Kidney epithelial cell (primary cell): ENCODE measurements around the gene RFPL3. TPM values are rescaled to one million over a fixed set of nuclear protein-coding genes. Genes with fewer than 3 reads are reported as not detected.
"Not testable (repeated sequence)": the region's sequence is repeated elsewhere in the genome, so short reads cannot be mapped to it uniquely, and the experiment has no call there.

Experiments
- DNase-seq: peaks from one replicate; pipeline ENCODE4 v3.0.0-alpha.2; 2010; ENCODE audit warnings: low read depth
- H3K27me3 ChIP-seq: 2 replicates; pipeline ENCODE4 v1.6.0; 2011; ENCODE audit warnings: low read length; ENCODE audit not compliant: control insufficient read depth, insufficient read depth
- H3K36me3 ChIP-seq: 2 replicates; pipeline ENCODE4 v1.5.1; 2011; ENCODE audit warnings: low read length; ENCODE audit not compliant: control insufficient read depth, insufficient read depth
- H3K4me3 ChIP-seq: 2 replicates; pipeline ENCODE4 v1.5.1; 2011; ENCODE audit warnings: low read depth, mild to moderate bottlenecking, control low read depth, low read length
- total RNA-seq: library from RNA; depleted of rRNA; stranded (reverse); fragments of >200 nt; gene quantifications from 2 replicates; pipeline ENCODE4 v1.2.3, GENCODE V29; 2015
- TF ChIP-seq, protein P1 (sequence below): IDR thresholded peaks from 2 replicates; pipeline ENCODE4 v1.5.1; 2011; ENCODE audit warnings: mild to moderate bottlenecking, moderate library complexity, low read length, control low read depth, inconsistent platforms; ENCODE audit not compliant: insufficient read depth, poor library complexity, severe bottlenecking

RFPL3 gene
- total RNA-seq, 1 donor from 2014 or later, result not detected

- TF ChIP-seq, protein P1, sequence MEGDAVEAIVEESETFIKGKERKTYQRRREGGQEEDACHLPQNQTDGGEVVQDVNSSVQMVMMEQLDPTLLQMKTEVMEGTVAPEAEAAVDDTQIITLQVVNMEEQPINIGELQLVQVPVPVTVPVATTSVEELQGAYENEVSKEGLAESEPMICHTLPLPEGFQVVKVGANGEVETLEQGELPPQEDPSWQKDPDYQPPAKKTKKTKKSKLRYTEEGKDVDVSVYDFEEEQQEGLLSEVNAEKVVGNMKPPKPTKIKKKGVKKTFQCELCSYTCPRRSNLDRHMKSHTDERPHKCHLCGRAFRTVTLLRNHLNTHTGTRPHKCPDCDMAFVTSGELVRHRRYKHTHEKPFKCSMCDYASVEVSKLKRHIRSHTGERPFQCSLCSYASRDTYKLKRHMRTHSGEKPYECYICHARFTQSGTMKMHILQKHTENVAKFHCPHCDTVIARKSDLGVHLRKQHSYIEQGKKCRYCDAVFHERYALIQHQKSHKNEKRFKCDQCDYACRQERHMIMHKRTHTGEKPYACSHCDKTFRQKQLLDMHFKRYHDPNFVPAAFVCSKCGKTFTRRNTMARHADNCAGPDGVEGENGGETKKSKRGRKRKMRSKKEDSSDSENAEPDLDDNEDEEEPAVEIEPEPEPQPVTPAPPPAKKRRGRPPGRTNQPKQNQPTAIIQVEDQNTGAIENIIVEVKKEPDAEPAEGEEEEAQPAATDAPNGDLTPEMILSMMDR, result no peak
- H3K36me3 ChIP-seq, result no peaks in the 10 kb centered on the region
These were observed 4.4 kb upstream of the RFPL3 start for GRCh38 chr22:32353292-32353691.

GRCh38 chr22:32353840-32354239, 3.8 kb upstream of the RFPL3 start:
- no peak for DNase-seq
- Histone ChIP-seq H3K36me3 (no peaks in the 10 kb centered on the region), H3K27me3 (no peaks in the 10 kb centered on the region), H3K4me3 (no peak overlapping the region)
- TF ChIP-seq, protein P1, result no peak

More at GRCh38 chr22:32353292-32353691, 4.4 kb upstream of the RFPL3 start:
- no peak for DNase-seq
- Histone ChIP-seq H3K4me3 (no peak overlapping the region), H3K27me3 (no peaks in the 10 kb centered on the region)

DNA sequence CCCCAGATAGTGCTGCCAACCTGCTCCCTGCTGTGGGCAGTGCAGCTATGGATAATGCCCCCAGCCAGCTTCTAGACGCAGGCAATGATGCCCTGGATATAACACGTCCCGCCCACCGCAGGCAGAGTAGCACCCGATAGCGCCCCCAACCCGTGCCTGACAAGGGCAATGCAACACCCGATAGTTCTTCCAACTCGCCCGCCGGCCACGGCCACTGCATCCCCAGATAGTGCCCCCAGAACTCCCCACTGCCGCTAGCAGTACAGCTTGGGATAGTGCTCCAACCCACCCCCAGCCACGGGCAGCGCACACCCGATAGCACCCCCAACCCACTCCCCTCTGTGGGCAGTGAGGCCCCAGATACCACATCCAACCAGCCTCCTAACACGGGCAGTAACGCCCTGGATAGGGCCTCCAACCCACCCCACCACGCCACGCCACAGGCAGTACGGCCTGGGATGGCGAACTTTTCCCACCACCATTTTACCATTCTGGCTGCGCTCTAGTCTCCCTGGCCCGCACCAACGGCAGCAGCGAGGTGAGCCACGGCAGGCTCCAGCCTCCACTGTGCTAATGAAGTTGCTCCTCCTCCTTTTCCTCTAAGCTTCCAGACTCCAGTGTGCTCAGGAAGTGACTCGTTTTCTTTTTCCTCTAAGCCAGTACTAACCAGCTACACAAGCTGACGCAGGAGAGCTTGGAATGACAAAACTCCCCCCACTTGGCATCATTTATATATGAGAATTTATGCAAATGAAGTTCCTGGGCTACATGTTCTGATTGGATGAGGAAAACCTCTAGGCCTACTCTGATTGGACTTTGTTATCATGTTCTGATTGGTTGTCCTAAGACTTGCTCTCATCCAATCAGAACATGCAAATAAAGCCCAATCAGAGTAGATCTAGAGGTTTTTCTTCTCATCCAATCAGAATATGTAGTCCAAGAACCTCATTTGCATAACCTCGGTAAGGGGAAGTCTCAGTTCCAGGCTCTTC, 3.0 kb upstream of the RFPL3 start:
- H3K27me3 ChIP-seq, result no peaks in the 10 kb centered on the region
- H3K4me3 ChIP-seq, result no peak overlapping the region
- no peak for DNase-seq
- TF ChIP-seq, protein P1, result no peak
- no peaks in the 10 kb centered on the region for H3K36me3 ChIP-seq

DNA sequence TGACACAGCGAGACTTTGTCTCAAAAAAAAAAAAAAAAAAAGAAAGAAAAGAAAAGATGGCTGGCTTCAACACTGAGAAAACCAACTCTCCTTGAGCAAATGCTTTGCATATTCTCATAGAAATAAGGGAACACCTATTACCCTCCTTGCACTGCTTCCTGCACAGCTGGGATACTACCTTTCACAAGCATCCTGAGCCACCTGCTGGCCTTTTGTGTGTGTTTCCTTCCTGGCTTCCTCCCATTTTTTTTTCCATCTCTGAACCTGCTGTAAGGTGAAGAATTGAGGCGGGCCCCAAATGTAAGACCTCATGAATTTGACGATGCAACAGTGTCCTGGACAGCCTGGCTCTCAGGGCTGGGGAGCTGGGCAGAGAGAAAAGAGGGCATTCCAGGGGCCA, 1.9 kb upstream of the RFPL3 start:
- H3K4me3 ChIP-seq, result no peak overlapping the region
- TF ChIP-seq, protein P1, result peak; percentile 35

GRCh38 chr22:32360096-32360495, 2.4 kb downstream of the RFPL3 start:
- H3K27me3 ChIP-seq, H3K4me3 ChIP-seq, DNase-seq, H3K36me3 ChIP-seq: not testable (repeated sequence)

More for the DNA sequence above, 1.9 kb upstream of the RFPL3 start:
- no peak for DNase-seq
- H3K27me3 ChIP-seq, result no peaks in the 10 kb centered on the region
- H3K36me3 ChIP-seq, result no peaks in the 10 kb centered on the region

GRCh38 chr22:32361257-32361656, 3.6 kb downstream of the RFPL3 start:
- Histone ChIP-seq H3K36me3 (no peaks in the 10 kb centered on the region), H3K27me3 (no peaks in the 10 kb centered on the region), H3K4me3 (no peak overlapping the region)
- TF ChIP-seq, protein P1, result no peak
- no peak for DNase-seq
